ENCODE results near the gene NAV2. TPM values are rescaled to one million over a fixed set of nuclear protein-coding genes. Genes with fewer than 3 reads are reported as not detected.
A peak's percentile ranks its signal among the peaks of the same experiment; 100 is the strongest.

Gene NAV2
- polyA plus RNA-seq, 2 donors: 4.3 to 9.7 TPM

DNA sequence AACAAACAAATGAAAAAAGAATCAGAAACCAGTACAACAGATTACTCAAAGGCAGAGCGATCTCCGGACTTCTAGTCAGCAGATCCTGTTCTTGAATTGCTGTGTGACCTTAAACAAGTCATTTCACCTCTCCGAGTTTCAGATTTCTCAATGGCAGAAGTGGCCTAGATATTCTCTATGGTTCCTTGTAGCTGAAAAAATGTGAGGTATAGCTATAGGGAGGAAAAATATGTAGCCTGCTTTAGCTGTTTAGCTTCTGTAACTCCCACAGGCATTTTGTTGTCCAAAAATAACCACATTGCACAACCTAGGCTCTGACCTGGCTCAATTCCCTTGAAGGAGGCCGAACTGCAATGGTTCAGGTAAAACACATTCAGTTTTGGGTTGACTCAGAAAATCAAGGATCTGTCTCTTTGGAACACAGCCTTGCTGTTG is 347.0 kb downstream of the NAV2 start:
- WGBS, 2 donors: 63 to 71% methylated on average over 4 of the region's 4 CpGs
- Histone ChIP-seq H3K9me3 (ENCODE audit: control insufficient read depth in 2 of 2, insufficient read depth in 1 of 2, low read depth in 1 of 2, low read length in 1 of 2) (no peaks in the 10 kb centered on the region), H3K27ac (ENCODE audit: low read depth in 2 of 2, low read length in 1 of 2) (peak overlapping the region; percentile 5 to 68), H3K27me3 (ENCODE audit: control insufficient read depth in 1 of 2, insufficient read depth in 2 of 2, low read length in 2 of 2) (no peaks in the 10 kb centered on the region), H3K36me3 (ENCODE audit: control insufficient read depth in 2 of 2, insufficient read depth in 2 of 2, low read length in 1 of 2) (peaks cover 0 to 4% of the 10 kb centered on the region in 2 donors), H3K4me1 (ENCODE audit: control insufficient read depth in 2 of 2, insufficient read depth in 2 of 2, low read length in 1 of 2) (peaks cover 0 to 9% of the 10 kb centered on the region in 2 donors), H3K4me3 (ENCODE audit: low read depth in 1 of 2, low read length in 2 of 2) (no peak overlapping the region)

DNA sequence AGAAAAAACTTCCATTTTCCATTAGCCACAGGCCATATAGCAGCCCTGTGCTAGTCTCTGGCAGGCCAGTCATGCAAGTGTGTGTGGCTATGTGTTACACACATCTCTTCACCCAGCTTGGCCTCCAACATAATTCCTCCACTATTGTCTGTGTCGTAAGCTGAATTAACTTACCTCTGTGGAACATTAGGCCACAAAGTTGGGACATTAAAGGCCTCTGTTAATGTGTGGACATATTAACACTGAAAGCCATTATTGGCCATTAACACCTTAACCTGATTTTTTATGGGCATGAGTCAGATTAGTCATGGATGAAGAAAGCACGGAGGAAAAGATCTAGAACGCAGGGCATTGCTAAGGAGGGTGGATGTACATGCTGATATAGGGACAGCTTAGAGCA is 347.5 kb downstream of the NAV2 start:
- Histone ChIP-seq H3K9me3 (ENCODE audit: control insufficient read depth in 2 of 2, insufficient read depth in 1 of 2, low read depth in 1 of 2, low read length in 1 of 2) (no peaks in the 10 kb centered on the region), H3K4me3 (ENCODE audit: low read depth in 1 of 2, low read length in 2 of 2) (no peak overlapping the region), H3K27ac (ENCODE audit: low read depth in 2 of 2, low read length in 1 of 2) (peak overlapping the region; percentile 68 to 73), H3K27me3 (ENCODE audit: control insufficient read depth in 1 of 2, insufficient read depth in 2 of 2, low read length in 2 of 2) (no peaks in the 10 kb centered on the region), H3K36me3 (ENCODE audit: control insufficient read depth in 2 of 2, insufficient read depth in 2 of 2, low read length in 1 of 2) (peaks cover 0 to 4% of the 10 kb centered on the region in 2 donors), H3K4me1 (ENCODE audit: control insufficient read depth in 2 of 2, insufficient read depth in 2 of 2, low read length in 1 of 2) (peaks cover 0 to 9% of the 10 kb centered on the region in 2 donors)
- 56 to 66% methylated on average over 3 of the region's 3 CpGs for WGBS, 2 donors

DNA sequence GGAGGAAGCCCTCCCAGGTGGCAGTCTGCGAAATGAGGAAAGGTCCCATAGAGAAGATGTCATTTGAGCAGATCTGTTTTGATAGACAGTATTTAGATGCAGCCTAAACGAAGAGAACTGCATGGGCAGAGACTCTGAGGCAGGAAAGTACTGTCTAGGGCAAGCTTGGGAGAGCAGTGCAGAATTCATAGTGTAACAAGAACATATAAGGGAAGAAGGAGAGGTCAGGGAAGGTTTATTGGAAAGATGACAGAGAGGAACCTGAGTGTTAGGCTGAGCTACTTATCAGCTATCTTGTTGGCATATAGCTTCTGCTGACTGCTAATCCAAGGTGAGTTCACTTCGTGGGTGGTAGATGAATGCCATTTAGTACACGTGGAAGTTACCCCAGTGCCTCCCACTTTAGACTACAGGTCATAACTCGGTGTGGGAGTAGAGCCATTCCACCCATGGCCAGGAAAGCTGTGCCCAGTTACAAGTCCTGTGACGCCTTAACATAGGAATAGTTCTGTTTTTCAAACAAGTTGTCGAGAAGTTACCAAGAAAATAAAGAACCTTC is 348.1 kb downstream of the NAV2 start:
- WGBS, 2 donors: 51 to 63% methylated on average over 7 of the region's 7 CpGs
- H3K9me3 ChIP-seq (ENCODE audit: control insufficient read depth in 2 of 2, insufficient read depth in 1 of 2, low read depth in 1 of 2, low read length in 1 of 2): no peaks in the 10 kb centered on the region
- H3K27ac ChIP-seq (ENCODE audit: low read depth in 2 of 2, low read length in 1 of 2): peak overlapping the region; percentile 6 to 73
- no peak overlapping the region for H3K4me3 ChIP-seq (ENCODE audit: low read depth in 1 of 2, low read length in 2 of 2)
- H3K36me3 ChIP-seq (ENCODE audit: control insufficient read depth in 2 of 2, insufficient read depth in 2 of 2, low read length in 1 of 2): peaks cover 0 to 2% of the 10 kb centered on the region in 2 donors
- no peaks in the 10 kb centered on the region for H3K27me3 ChIP-seq (ENCODE audit: control insufficient read depth in 1 of 2, insufficient read depth in 2 of 2, low read length in 2 of 2)
- H3K4me1 ChIP-seq (ENCODE audit: control insufficient read depth in 2 of 2, insufficient read depth in 2 of 2, low read length in 1 of 2): peaks cover 0 to 8% of the 10 kb centered on the region in 2 donors

DNA sequence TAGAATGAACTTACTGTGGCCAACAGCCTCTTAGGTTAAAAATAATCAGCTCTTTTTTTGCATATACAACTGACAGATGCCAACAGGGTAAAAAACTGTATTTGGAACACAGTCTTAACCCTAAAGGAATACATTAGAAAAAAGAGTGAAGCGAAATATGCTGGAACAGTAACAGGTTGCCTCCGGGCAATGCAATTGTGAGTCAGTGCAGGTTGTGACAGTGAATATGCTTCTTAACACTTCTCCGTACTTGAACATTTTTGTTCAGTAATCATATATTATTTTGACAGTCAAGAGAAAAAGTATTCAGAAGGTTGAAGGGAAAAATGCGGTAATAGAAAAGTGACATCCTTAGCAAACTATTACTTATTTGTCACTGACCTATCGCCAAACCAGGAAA is 349.1 kb downstream of the NAV2 start:
- Histone ChIP-seq H3K4me1 (ENCODE audit: control insufficient read depth in 2 of 2, insufficient read depth in 2 of 2, low read length in 1 of 2) (peaks cover 0 to 5% of the 10 kb centered on the region in 2 donors), H3K9me3 (ENCODE audit: control insufficient read depth in 2 of 2, insufficient read depth in 1 of 2, low read depth in 1 of 2, low read length in 1 of 2) (no peaks in the 10 kb centered on the region), H3K27ac (ENCODE audit: low read depth in 2 of 2, low read length in 1 of 2) (no peak overlapping the region), H3K36me3 (ENCODE audit: control insufficient read depth in 2 of 2, insufficient read depth in 2 of 2, low read length in 1 of 2) (no peaks in the 10 kb centered on the region), H3K4me3 (ENCODE audit: low read depth in 1 of 2, low read length in 2 of 2) (no peak overlapping the region), H3K27me3 (ENCODE audit: control insufficient read depth in 1 of 2, insufficient read depth in 2 of 2, low read length in 2 of 2) (no peaks in the 10 kb centered on the region)
- WGBS, 2 donors: 60 to 75% methylated on average over 5 of the region's 5 CpGs

DNA sequence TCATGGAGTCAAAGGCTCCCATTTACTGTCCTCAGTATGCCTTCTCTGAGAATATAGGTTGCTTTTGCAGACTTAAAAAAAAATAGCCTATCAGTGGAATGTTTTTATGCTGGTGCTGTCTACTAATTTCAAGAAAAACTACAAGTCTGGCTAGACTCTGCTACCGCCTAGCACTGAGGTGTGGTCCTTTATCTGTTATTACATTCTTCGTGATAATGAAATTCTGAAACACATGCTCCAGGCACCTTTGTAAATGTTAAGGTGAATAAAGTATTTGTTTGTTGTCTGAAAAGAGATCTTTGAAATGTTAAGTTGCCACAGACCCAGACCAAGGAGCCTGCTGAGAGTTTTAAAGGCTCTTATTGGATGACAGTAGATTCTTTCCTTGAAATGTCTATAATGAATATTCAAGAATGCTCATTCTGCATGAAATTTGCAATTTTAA is 352.3 kb downstream of the NAV2 start:
- no peaks in the 10 kb centered on the region for H3K27me3 ChIP-seq (ENCODE audit: control insufficient read depth in 1 of 2, insufficient read depth in 2 of 2, low read length in 2 of 2)
- no peak overlapping the region for H3K4me3 ChIP-seq (ENCODE audit: low read depth in 1 of 2, low read length in 2 of 2)
- WGBS, 2 donors: 53 to 78% methylated on average over 2 of the region's 2 CpGs
- no peaks in the 10 kb centered on the region for H3K9me3 ChIP-seq (ENCODE audit: control insufficient read depth in 2 of 2, insufficient read depth in 1 of 2, low read depth in 1 of 2, low read length in 1 of 2)
- no peak overlapping the region for H3K27ac ChIP-seq (ENCODE audit: low read depth in 2 of 2, low read length in 1 of 2)
- H3K36me3 ChIP-seq (ENCODE audit: control insufficient read depth in 2 of 2, insufficient read depth in 2 of 2, low read length in 1 of 2): peaks cover 0 to 9% of the 10 kb centered on the region in 2 donors
- H3K4me1 ChIP-seq (ENCODE audit: control insufficient read depth in 2 of 2, insufficient read depth in 2 of 2, low read length in 1 of 2): peaks cover 0 to 5% of the 10 kb centered on the region in 2 donors

DNA sequence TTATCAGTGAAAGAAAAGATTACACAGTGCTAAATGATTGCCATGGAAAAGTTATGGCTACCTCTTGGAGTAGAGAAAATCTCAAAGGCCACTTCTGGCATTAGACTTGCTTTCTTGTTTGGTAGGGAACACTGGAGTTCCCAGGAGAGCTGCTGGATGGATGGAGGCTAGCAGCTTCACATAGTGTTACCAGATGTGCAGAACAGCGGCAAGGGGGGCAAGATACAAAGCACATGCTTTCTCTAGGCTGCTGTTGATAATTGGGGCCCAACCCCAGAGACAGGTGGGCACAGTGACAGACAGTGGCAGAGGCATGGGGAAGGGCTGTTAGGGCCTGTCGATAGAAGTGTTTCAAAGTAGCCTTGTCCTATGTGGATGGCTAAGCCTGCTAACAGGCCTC is 352.8 kb downstream of the NAV2 start:
- H3K36me3 ChIP-seq (ENCODE audit: control insufficient read depth in 2 of 2, insufficient read depth in 2 of 2, low read length in 1 of 2): peaks cover 0 to 9% of the 10 kb centered on the region in 2 donors
- WGBS, 2 donors: 88 to 92% methylated on average over 2 of the region's 2 CpGs

DNA sequence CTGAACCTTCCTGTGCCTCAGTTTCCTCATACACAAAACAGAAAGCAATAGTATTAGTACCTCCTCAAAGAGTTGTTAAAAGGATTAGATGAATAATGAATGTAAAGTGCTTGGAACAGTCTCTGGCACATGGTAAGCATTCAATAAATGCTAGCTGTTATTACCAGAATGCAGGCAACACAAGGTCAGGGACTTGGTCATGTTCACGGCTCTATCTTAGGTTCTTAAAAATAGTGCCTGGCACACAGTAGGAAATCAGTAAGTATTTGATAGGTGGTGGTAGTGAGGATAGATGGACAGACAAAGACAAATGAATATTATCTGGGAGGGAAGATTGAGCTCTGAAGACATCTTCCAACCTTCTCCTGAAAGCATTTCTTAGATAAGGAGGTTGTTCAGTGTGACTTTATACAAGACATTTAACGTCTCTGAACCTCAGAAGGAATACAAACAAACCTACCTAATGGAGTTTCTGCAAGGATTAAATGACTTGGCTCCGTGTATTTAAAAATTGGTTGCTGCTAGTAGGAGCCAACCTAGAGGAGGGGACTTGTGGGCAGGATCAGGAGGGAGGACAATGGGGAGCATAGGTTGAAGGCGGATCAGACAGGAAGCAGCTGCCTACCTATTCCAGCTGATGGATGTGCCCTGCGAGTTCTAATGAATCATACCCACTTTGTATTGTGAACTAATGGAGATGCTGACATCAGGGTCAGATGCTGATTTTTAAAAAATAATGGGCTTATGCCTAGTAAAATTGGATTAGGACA is 353.6 kb downstream of the NAV2 start:
- Histone ChIP-seq H3K4me3 (ENCODE audit: low read depth in 1 of 2, low read length in 2 of 2) (no peak overlapping the region), H3K4me1 (ENCODE audit: control insufficient read depth in 2 of 2, insufficient read depth in 2 of 2, low read length in 1 of 2) (peaks cover 0 to 2% of the 10 kb centered on the region in 2 donors), H3K27ac (ENCODE audit: low read depth in 2 of 2, low read length in 1 of 2) (no peak overlapping the region), H3K27me3 (ENCODE audit: control insufficient read depth in 1 of 2, insufficient read depth in 2 of 2, low read length in 2 of 2) (no peaks in the 10 kb centered on the region), H3K9me3 (ENCODE audit: control insufficient read depth in 2 of 2, insufficient read depth in 1 of 2, low read depth in 1 of 2, low read length in 1 of 2) (no peaks in the 10 kb centered on the region), H3K36me3 (ENCODE audit: control insufficient read depth in 2 of 2, insufficient read depth in 2 of 2, low read length in 1 of 2) (peaks cover 0 to 9% of the 10 kb centered on the region in 2 donors)
- WGBS, 2 donors: 70 to 77% methylated on average over 5 of the region's 5 CpGs

More for the DNA sequence above, 352.8 kb downstream of the NAV2 start:
- Histone ChIP-seq H3K27me3 (ENCODE audit: control insufficient read depth in 1 of 2, insufficient read depth in 2 of 2, low read length in 2 of 2) (no peaks in the 10 kb centered on the region), H3K27ac (ENCODE audit: low read depth in 2 of 2, low read length in 1 of 2) (no peak overlapping the region), H3K4me1 (ENCODE audit: control insufficient read depth in 2 of 2, insufficient read depth in 2 of 2, low read length in 1 of 2) (peaks cover 0 to 5% of the 10 kb centered on the region in 2 donors), H3K9me3 (ENCODE audit: control insufficient read depth in 2 of 2, insufficient read depth in 1 of 2, low read depth in 1 of 2, low read length in 1 of 2) (no peaks in the 10 kb centered on the region), H3K4me3 (ENCODE audit: low read depth in 1 of 2, low read length in 2 of 2) (no peak overlapping the region)

DNA sequence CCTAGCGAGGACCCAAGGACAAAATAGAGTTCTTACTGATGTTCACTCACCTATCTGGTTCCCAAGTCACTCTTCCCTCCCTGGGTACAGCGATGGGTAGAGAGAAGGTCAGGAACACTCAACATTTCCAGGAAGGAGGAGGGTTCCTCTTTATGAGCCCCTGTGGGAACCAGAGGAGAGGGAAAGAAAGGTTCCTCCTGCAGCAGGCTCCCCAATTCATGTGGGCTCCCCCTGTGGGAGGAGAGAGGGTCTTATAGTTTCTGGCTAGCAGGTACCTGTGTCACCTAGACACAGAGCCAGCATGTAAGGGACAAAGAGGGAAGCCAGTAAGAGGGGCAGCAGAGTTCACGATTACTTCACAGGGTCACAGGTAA is 354.1 kb downstream of the NAV2 start:
- H3K27ac ChIP-seq (ENCODE audit: low read depth in 2 of 2, low read length in 1 of 2): no peak overlapping the region
- H3K9me3 ChIP-seq (ENCODE audit: control insufficient read depth in 2 of 2, insufficient read depth in 1 of 2, low read depth in 1 of 2, low read length in 1 of 2): no peaks in the 10 kb centered on the region
- no peaks in the 10 kb centered on the region for H3K27me3 ChIP-seq (ENCODE audit: control insufficient read depth in 1 of 2, insufficient read depth in 2 of 2, low read length in 2 of 2)
- no peak overlapping the region for H3K4me3 ChIP-seq (ENCODE audit: low read depth in 1 of 2, low read length in 2 of 2)
- H3K36me3 ChIP-seq (ENCODE audit: control insufficient read depth in 2 of 2, insufficient read depth in 2 of 2, low read length in 1 of 2): peaks cover 0 to 9% of the 10 kb centered on the region in 2 donors
- WGBS, 2 donors: 95 to 96% methylated on average over 3 of the region's 3 CpGs
- H3K4me1 ChIP-seq (ENCODE audit: control insufficient read depth in 2 of 2, insufficient read depth in 2 of 2, low read length in 1 of 2): peaks cover 0 to 2% of the 10 kb centered on the region in 2 donors

DNA sequence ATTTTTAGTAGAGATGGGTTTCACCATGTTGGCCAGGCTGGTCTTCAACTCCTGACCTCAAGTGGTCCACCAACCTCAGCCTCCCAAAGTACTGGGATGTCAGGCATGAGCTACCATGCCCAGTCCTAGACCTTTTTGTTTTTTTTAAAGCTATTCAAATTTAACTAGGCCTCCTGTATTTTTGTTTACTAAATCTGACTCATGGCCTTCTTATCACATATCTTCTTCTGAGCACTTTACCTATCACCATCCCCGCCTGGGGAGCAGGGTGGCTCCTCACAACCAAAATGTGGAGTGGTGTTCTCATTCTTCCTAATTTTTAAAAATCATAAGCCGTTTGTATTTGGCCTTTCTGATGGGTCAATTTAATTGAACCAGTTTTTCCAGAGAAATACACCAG is 355.0 kb downstream of the NAV2 start:
- no peaks in the 10 kb centered on the region for H3K27me3 ChIP-seq (ENCODE audit: control insufficient read depth in 1 of 2, insufficient read depth in 2 of 2, low read length in 2 of 2)
- H3K27ac ChIP-seq (ENCODE audit: low read depth in 2 of 2, low read length in 1 of 2): no peak overlapping the region
- H3K9me3 ChIP-seq (ENCODE audit: control insufficient read depth in 2 of 2, insufficient read depth in 1 of 2, low read depth in 1 of 2, low read length in 1 of 2): no peaks in the 10 kb centered on the region
- no peak overlapping the region for H3K4me3 ChIP-seq (ENCODE audit: low read depth in 1 of 2, low read length in 2 of 2)
- H3K4me1 ChIP-seq (ENCODE audit: control insufficient read depth in 2 of 2, insufficient read depth in 2 of 2, low read length in 1 of 2): peaks cover 0 to 2% of the 10 kb centered on the region in 2 donors
- 75 to 85% methylated on average over 2 of the region's 2 CpGs for WGBS, 2 donors
- peaks cover 0 to 9% of the 10 kb centered on the region in 2 donors for H3K36me3 ChIP-seq (ENCODE audit: control insufficient read depth in 2 of 2, insufficient read depth in 2 of 2, low read length in 1 of 2)

Measured in esophagus (tissue), 2 donors.